HepG2 (cell line): Measurements from ENCODE around the gene ATP1A2. TPM values are rescaled to one million over a fixed set of nuclear protein-coding genes. Genes with fewer than 3 reads are reported as not detected.

Experiments
- ATAC-seq: fragments of 200-7000 bp; cut with Tn5 transposase; 3 replicates; pipeline ENCODE4 v1.9.1; 2020; ENCODE audit warnings: mild to moderate bottlenecking, moderate library complexity
- BruUV-seq: library from RNA; stranded (reverse); fragments of 400-500 nt; replicated peaks from 2 replicates; lab custom pipeline; 2021; lab: Mats Ljungman, UMichigan
- CTCF ChIA-PET: fragments of 300-600 bp; formaldehyde crosslinking; extraction: SDS; loops from one replicate; lab custom pipeline; 2021; ENCODE audit warnings: low total read pairs, inconsistent platforms, low intra/inter-chr PET ratio; lab: Yijun Ruan, JAX
- POLR2A ChIA-PET: fragments of 350-600 bp; sonication (Branson Sonifier 250); formaldehyde crosslinking; loops from one replicate; lab custom pipeline; 2020; ENCODE audit warnings: antibody characterized with exemption, inconsistent platforms; lab: Yijun Ruan, JAX
- DNase-seq: peaks from one replicate; pipeline ENCODE4 v3.0.0-alpha.2; 2015; ENCODE audit warnings: low spot score
- FAIRE-seq: peaks from 3 replicates; lab custom pipeline; 2011; peaks lifted over from hg19 to GRCh38; lab: Jason Lieb, UNC
- H2AFZ ChIP-seq: one replicate; pipeline ENCODE4 v1.6.1; 2011; ENCODE audit warnings: low read length, inconsistent platforms
- H3K27ac ChIP-seq: fragments of 300-600 bp; 3 replicates; pipeline ENCODE4 v1.8.0; 2011; ENCODE audit warnings: mixed run types, mild to moderate bottlenecking, mixed read lengths, low read length, inconsistent platforms; ENCODE audit not compliant: insufficient read depth; ENCODE audit errors: extremely low read length
- H3K27me3 ChIP-seq, 2 experiments: fragments of 200-600 bp in 1 of 2; 2 replicates in 1 of 2; 3 replicates in 1 of 2; pipeline versions ENCODE4 v1.6.0 to v1.8.0; 2011; ENCODE audit warnings: low read length in 2 of 2, mild to moderate bottlenecking in 2 of 2, moderate library complexity in 2 of 2, inconsistent platforms in 1 of 2; ENCODE audit not compliant: insufficient read depth in 2 of 2, control insufficient read depth in 1 of 2
- H3K36me3 ChIP-seq, 2 experiments: fragments of 200-600 bp in 1 of 2; replicated peaks in 1 of 2; 2 replicates in 1 of 2; 3 replicates in 1 of 2; pipeline versions ENCODE4 v1.5.1 to v1.8.0; 2011; ENCODE audit warnings: low read length in 2 of 2, inconsistent platforms in 1 of 2; ENCODE audit not compliant: insufficient read depth in 2 of 2, control insufficient read depth in 1 of 2
- H3K4me1 ChIP-seq: 2 replicates; pipeline ENCODE4 v1.5.1; 2012; ENCODE audit warnings: low read length, inconsistent platforms; ENCODE audit not compliant: insufficient read depth
- H3K4me2 ChIP-seq: 2 replicates; pipeline ENCODE4 v1.6.0; 2011; ENCODE audit warnings: low read depth, low read length, inconsistent platforms
- H3K4me3 ChIP-seq, 3 experiments: fragments of 200-600 bp in 1 of 3; sonication (generic), shearing (Covaris generic) in 1 of 3; replicated peaks in 1 of 3; 2 replicates each; pipeline ENCODE4 v1.5.1; 2011 to 2016; ENCODE audit warnings: low read length in 3 of 3, inconsistent platforms in 2 of 3, low read depth in 2 of 3, mild to moderate bottlenecking in 2 of 3, control low read depth in 1 of 3, mixed read lengths in 1 of 3; ENCODE audit not compliant: insufficient read depth in 1 of 3
- H3K79me2 ChIP-seq: one replicate; pipeline ENCODE4 v1.6.1; 2011; ENCODE audit warnings: low read length, inconsistent platforms; ENCODE audit not compliant: insufficient read depth
- H3K9ac ChIP-seq: 2 replicates; pipeline ENCODE4 v1.6.0; 2011; ENCODE audit warnings: mild to moderate bottlenecking, low read depth, low read length, inconsistent platforms; ENCODE audit not compliant: insufficient read depth
- H3K9me3 ChIP-seq: 2 replicates; pipeline ENCODE4 v1.5.1; 2012; ENCODE audit warnings: mild to moderate bottlenecking, low read length
- H4K20me1 ChIP-seq: 2 replicates; pipeline ENCODE4 v1.6.0; 2011; ENCODE audit warnings: inconsistent platforms, mild to moderate bottlenecking, low read length, moderate library complexity; ENCODE audit not compliant: insufficient read depth
- ATF2 ChIP-seq: sonication (generic); formaldehyde crosslinking; IDR thresholded peaks from 2 replicates; pipeline ENCODE4 v1.4.0; 2020; ENCODE audit warnings: missing genetic modification reagents
- CTCF ChIP-seq: sonication (generic); formaldehyde crosslinking; IDR thresholded peaks from 2 replicates; pipeline ENCODE4 v1.5.0; 2020; ENCODE audit warnings: mild to moderate bottlenecking, missing genetic modification reagents, moderate library complexity
- ETV6 ChIP-seq: sonication (generic); formaldehyde crosslinking; conservative IDR thresholded peaks from 2 replicates; pipeline ENCODE4 v1.4.0; 2020; ENCODE audit warnings: missing genetic modification reagents
- RAD21 ChIP-seq: fragments of 450-650 bp; formaldehyde crosslinking; IDR thresholded peaks from 2 replicates; pipeline ENCODE4 v1.5.0; 2020; ENCODE audit warnings: mild to moderate bottlenecking
- SMC3 ChIP-seq: IDR thresholded peaks from 2 replicates; pipeline ENCODE4 v1.6.1; 2011; ENCODE audit warnings: low read length, improper control_type of control experiment
- STAG1 ChIP-seq: sonication (generic); formaldehyde crosslinking; IDR thresholded peaks from 2 replicates; pipeline ENCODE4 v1.4.0; 2020; ENCODE audit warnings: missing genetic modification reagents
- TCF7L2 ChIP-seq: IDR thresholded peaks from 2 replicates; pipeline ENCODE4 v1.6.1; 2011; ENCODE audit warnings: mild to moderate bottlenecking, low read depth, low read length, moderate library complexity
- U2AF2 ChIP-seq: fragments of 200-400 bp; formaldehyde crosslinking; IDR thresholded peaks from 2 replicates; pipeline ENCODE4 v1.6.1; 2017; ENCODE audit warnings: low read depth, mild to moderate bottlenecking, low read length
- ZBTB10 ChIP-seq: sonication (generic); formaldehyde crosslinking; IDR thresholded peaks from 2 replicates; pipeline ENCODE4 v1.4.0; 2020; ENCODE audit warnings: missing genetic modification reagents, borderline replicate concordance
- ZNF263 ChIP-seq: sonication (generic); formaldehyde crosslinking; IDR thresholded peaks from 2 replicates; pipeline ENCODE4 v1.4.0; 2020; ENCODE audit warnings: missing genetic modification reagents
- ZNF367 ChIP-seq: sonication (generic); formaldehyde crosslinking; IDR thresholded peaks from 2 replicates; pipeline ENCODE4 v1.4.0; 2020; ENCODE audit warnings: missing genetic modification reagents, borderline replicate concordance
- ZNF605 ChIP-seq: sonication (generic); formaldehyde crosslinking; IDR thresholded peaks from 2 replicates; pipeline ENCODE4 v1.8.0; 2022; ENCODE audit warnings: mild to moderate bottlenecking, missing genetic modification reagents
- WGBS: methylation state at CpG from one replicate; pipeline ENCODE4 v1.1.6; 2017; ENCODE audit warnings: low lambda C conversion rate; 5-methylcytosine and 5-hydroxymethylcytosine counted together
- in situ Hi-C: cut with HindIII; loops from 2 replicates; pipeline ENCODE4 v1.10.0; 2017; ENCODE audit warnings: low pct_unique_long_range_greater_than_20kb; ENCODE audit not compliant: extremely low pct_ligation_motif_present
- intact Hi-C: fragments of 100-400 bp; cut with micrococcal nuclease; formaldehyde crosslinking; loops from one replicate; pipeline ENCODE4 v1.10.0; 2022; ENCODE audit not compliant: unreplicated experiment
- polyA plus RNA-seq, 8 experiments: library from polyadenylated mRNA; depleted of rRNA in 3 of 8; stranded (reverse) in 7 of 8; unstranded in 1 of 8; fragments of >200 nt; fragmentation: Illumina TruSeq in 4 of 8; extraction: Trizol in 4 of 8; gene quantifications; 2 replicates each; pipeline versions ENCODE4 v1.2.1 to v1.2.3, GENCODE V29; 2011 to 2016; ENCODE audit warnings: low read depth in 4 of 8, missing spikeins in 1 of 8, mixed read lengths in 1 of 8; ENCODE audit not compliant: insufficient read depth in 1 of 8
- total RNA-seq, 5 experiments: library from RNA; depleted of rRNA; stranded (reverse); fragments of >200 nt; fragmentation: Illumina TruSeq; extraction: Trizol; gene quantifications; 2 replicates each; pipeline ENCODE4 v1.2.3, GENCODE V29; 2016; ENCODE audit warnings: low read depth in 1 of 5

ATP1A2 gene
- total and polyA plus RNA-seq, 2 of the 13 experiments (the other 11 are each of a cell fraction or from before 2014, with no cell fraction given): 0.16 TPM; not detected in 1

GRCh38 chr1:160163615-160164014 lies 48.1 kb downstream of the ATP1A2 start:
- DNase-seq (peak; percentile 56), ATAC-seq (peak; percentile 90), FAIRE-seq (peak; percentile 46)
- Histone ChIP-seq H3K9me3 (no peaks in the 10 kb centered on the region), H3K4me1 (peaks cover 36% of the 10 kb centered on the region), H3K36me3 (no peaks in the 10 kb centered on the region), H3K9ac (no peak overlapping the region), H4K20me1 (no peaks in the 10 kb centered on the region), H3K27ac (no peak overlapping the region), H3K79me2 (no peaks in the 10 kb centered on the region), H3K4me2 (no peak overlapping the region), H3K4me3 (no peak overlapping the region), H3K27me3 (peaks cover 0 to 13% of the 10 kb centered on the region in 2 experiments; a peak in 3 of 5 replicates), H2AFZ (no peak overlapping the region)
- ChIA-PET CTCF (interaction anchor here (1.1 to 2.0 kb wide), 2 partner anchors 55 to 63 kb away, joined by 3 to 15 read pairs; no protein-coding TSS in a partner anchor), POLR2A (no interaction called here)
- TF ChIP-seq SMC3: peak; percentile 55; the same call in 1 of the 2 replicates
- peak; percentile 52; the same call in 1 of the 2 replicates for TF ChIP-seq RAD21 (CRISPR knock-in tag)
- TF ChIP-seq STAG1 (CRISPR knock-in tag): peak; percentile 66
- TF ChIP-seq CTCF: peak; percentile 56
- TF ChIP-seq ZNF263 (CRISPR knock-in tag): peak; percentile 74; the same call in 1 of the 2 replicates
- TF ChIP-seq TCF7L2: no peak
- no TSS peak for BruUV-seq
- WGBS: 100% methylated on average over 1 of the region's 1 CpG
- in situ Hi-C loops (no loop called here), intact Hi-C loops (loop anchor here (1.0 kb wide), 1 partner anchor 62 kb away; no protein-coding TSS in a partner anchor)

- intact Hi-C loops: no loop called here
- Histone ChIP-seq H3K36me3 (no peaks in the 10 kb centered on the region), H3K4me2 (no peak overlapping the region), H3K4me1 (peaks cover 36% of the 10 kb centered on the region), H3K79me2 (no peaks in the 10 kb centered on the region), H3K9ac (no peak overlapping the region), H3K27ac (no peak overlapping the region), H3K4me3 (no peak overlapping the region), H2AFZ (no peak overlapping the region), H3K9me3 (no peaks in the 10 kb centered on the region), H4K20me1 (no peaks in the 10 kb centered on the region), H3K27me3 (peaks cover 0 to 13% of the 10 kb centered on the region in 2 experiments; a peak in 2 of 5 replicates)
- ATAC-seq: no peak
- BruUV-seq: no TSS peak
- FAIRE-seq: no peak
- ChIA-PET POLR2A (no interaction called here), CTCF (interaction anchor here (1.1 to 2.0 kb wide), 2 partner anchors 56 to 63 kb away, joined by 3 to 15 read pairs; no protein-coding TSS in a partner anchor)
- no peak for DNase-seq
- in situ Hi-C loops: no loop called here
- WGBS: 47% methylated on average over 10 of the region's 10 CpGs
- TF ChIP-seq ETV6: no peak
- no peak for TF ChIP-seq ATF2 (CRISPR knock-in tag)
- no peak for TF ChIP-seq ZNF605
- no peak for TF ChIP-seq U2AF2
- TF ChIP-seq ZBTB10 (CRISPR knock-in tag): no peak
- no peak for TF ChIP-seq ZNF367
Measured at GRCh38 chr1:160164121-160164520, 48.6 kb downstream of the ATP1A2 start.
